GM18873 (cell line): ENCODE data around the gene DDAH2.

Experiments
- ATAC-seq: cut with Tn5 transposase; IDR thresholded peaks from one replicate; pipeline ENCODE4 v1.9.1; 2021; ENCODE audit warnings: mild to moderate bottlenecking, moderate library complexity, moderate number of reproducible peaks; ENCODE audit not compliant: unreplicated experiment, low FRiP score

The DDAH2 gene

DNA sequence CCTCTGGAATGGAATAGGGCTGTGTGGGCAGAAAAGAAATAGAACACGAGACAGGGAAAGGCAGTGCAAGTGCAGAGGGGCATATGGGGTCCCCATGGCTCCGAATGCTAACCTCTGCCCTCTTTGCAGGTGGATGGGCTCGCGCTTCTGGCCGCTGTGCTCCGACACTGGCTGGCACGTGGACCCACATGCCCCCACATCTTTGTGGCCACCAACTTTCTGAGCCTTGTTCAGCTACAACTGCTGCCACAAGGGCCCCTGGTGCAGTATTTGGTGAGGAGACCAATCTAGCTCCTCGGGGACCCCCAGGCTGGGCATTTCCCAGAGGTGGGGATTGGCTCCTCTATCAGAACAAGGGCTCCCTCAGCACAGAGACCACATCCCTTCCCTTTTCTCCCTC is 32.2 kb upstream of the DDAH2 start:
- ATAC-seq, result no peak

DNA sequence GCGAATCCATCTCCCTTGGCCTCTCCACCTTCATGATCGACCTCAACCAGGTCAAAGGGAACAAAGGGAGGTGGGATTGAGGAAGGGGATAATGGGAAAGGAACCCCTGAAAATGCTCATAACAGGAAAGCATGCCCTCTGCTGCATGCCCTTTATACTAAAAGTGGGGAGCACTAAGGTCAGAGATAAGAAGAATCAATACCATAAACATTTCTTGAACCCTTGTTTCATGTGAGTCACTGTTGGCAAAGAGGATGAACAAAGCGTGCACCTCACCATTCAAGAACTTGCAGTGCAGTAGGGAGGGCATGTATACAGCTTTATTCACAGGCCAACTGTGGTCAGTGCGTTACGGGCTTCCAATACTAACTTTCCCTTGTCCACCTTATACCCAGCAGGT is 31.7 kb upstream of the DDAH2 start:
- ATAC-seq, result no peak

DNA sequence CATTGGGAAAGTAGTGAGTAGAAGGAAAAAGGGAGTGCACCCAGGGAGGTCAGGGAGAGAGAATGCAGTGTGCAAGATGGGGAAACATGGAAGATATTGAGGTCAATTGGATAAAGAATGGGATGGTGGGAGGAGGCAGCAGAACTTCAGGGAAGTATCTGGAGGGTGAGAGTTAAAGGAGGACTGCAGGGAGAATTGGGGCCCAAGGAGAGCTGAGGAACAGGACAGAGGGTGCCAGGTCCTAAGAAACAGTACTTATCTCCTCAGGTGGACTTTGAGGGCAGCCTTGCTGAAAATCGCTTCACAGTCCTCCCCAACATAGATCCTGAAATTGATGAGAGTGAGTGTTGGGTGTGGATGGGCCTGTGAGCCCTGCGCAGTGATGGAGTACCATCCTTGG is 29.2 kb upstream of the DDAH2 start:
- ATAC-seq, result no peak

DNA sequence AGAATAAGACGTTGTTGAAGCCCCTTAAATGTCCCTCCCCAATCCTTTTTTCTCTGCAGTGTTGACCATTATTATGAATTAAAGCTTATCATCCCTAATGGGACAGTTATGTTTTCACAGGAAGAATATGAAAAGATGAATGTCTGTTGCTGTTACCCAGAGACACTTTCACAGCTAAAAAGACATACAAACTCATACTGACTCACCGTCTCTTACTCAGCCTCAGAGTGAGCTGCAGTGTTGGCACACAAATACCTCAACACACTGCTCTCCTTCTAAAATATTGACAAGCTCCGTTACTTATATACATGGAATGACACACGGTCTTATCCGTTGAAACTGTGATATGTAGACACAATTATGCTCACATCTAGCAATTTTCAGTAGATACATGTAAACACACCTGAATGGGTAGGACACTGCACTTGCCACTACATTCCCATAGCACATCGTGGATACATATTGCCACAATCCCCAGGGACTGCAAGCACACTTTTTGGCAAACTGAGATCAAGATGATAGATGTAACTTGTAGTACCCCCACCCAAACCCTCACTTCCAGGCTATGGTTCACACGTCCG is 23.7 kb upstream of the DDAH2 start:
- no peak for ATAC-seq

DNA sequence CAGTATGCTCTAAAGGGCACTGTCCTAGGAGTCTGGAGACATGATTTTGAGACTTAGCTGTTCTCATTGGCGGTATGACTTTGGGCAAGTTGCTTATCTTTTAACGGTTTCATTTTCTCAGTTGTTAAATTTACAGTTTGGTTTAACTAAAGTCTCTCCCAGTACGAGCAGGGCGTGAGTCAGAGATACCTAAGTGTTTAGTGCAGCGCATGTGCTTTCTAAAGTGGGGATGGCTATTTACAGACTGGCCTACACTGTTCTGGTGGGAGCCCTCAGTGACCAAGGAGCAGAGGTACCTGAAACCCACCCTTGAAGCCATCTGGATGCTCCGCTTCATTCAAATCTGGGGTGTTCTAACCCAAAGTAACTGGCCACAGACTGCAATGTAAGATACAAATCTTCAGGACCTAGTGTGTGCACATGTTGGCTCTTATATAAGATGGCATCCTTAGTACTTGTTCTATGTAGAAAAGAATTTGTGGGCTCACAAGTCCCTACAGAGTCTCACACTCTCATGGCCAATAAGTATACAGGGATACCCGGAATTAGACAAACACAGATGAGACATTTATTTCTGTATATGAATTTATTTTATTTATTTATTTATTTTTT is 21.4 kb upstream of the DDAH2 start:
- ATAC-seq, result no peak

DNA sequence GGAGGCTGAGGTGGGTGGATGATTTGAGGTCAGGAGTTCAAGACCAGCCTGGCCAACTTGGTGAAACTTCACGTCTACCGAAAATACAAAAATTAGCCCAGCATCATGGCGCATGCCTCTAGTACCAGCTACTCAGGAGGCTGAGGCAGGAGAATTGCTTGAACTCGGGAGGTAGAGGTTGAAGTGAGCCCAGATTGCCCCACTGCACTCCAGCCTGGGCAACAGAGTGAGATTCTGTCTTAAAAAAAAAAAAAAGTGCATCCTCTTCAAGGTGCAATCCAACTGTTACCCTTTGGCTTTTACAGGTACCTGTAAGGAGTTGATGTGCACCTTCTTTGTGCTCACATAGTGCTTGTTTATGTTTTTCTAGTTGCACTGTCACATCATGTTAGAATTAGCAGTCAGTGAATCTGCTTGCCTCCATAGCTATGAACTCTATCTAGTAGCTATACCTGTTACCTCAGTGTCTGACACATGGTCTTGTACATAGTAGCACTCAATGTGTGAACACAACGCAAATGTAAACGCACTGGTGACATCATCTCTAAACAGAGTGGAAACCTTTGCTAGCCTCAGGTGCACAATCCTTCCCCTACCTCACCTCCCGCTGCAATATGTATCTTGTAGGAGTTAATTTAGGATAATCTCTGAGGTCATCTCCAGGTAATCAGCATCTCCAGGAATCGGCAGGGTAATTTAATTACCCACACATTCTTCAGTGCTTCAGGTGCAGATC is 20.4 kb upstream of the DDAH2 start:
- ATAC-seq, result no peak

DNA sequence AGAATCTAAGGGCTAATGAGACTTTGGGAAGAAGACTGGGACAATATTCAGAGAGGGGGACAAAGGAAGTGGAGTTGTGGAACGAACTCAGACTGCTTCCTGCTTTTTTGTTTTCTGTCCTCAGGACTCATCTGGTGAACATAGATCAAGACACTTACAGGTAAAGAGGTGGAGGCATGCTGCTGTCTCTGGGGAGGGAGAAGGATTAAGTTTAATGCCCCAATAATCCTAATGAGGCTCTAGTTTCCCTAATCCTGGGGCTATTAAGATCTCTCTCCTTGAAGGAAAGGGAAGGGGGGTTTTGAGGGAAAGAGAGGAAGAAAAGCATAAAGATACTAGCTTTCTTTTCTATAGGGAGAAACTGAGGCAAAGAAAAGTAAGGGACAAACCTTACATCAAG is 15.3 kb upstream of the DDAH2 start:
- no peak for ATAC-seq

DNA sequence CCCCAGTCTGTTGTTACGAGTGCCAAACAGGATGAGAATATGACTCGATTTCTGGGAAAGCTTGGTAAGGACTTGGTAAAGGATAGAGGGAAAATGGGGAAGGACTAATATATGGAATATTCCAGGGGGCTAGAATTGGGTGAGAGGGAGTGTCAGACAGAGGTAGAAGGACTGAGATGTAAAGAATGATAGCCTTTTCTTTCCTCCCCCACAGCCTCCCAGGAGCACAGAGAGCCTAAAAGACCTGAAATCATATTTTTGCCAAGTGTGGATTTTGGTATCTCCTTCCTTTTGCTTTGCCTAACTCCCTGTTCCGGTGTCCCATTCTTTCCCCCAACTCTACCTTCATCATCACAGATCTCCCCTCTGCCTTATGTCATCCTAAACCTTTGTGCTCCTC is 13.8 kb upstream of the DDAH2 start:
- ATAC-seq, result no peak

DNA sequence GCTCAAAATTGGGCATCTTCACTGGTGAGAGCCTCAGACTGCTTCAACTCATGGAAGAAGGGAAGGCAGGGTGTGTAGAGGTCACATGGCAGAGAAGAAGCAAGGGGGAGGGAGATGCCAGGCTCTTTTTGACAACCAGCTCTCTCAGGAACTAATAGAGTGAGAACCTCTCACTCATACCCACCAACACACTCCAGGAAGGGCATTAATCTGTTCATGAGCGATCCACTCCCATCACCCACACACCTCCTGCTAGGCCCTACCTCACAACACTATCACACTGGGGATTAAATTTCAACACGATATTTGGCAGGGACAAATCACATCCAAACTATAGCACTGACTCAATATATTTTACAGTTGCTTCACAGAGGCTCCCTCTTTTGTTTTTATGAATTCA is 12.7 kb upstream of the DDAH2 start:
- ATAC-seq, result no peak

DNA sequence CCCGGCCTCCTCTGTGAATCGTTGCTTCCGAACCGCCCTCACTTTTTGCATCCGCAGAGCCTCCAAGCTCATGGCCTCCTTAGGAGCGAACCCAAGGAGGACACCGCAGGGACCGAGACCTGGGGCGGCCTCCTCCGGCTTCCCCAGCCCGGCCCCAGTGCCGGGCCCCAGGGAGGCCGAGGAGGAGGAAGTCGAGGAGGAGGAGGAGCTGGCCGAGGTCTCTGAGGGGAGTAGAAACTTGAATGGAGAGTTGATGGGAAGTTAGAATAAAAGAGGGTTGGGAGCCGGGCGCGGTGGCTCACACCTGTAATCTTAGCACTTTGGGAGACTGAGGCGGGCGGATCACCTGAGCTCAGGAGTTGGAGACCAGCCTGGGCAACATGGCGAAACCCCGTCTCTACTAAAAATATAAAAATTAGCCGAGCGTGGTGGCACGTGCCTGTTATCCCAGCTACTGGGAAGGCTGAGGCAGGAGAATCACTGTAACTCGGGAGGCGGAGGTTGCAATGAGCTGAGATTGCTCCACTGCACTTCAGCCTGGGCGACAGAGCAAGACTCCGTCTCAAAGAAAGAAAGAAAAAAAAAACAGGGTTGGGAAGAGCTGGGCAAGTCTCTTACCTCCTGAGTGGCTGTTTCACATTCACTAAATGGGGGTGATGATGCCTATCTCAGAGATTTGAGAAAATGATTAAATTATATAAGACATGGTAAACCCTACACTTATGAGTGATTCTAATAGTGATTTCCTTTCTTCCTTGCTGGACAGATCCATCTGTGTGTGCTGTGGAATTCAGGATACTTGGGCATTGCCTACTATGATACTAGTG is 11.5 kb upstream of the DDAH2 start:
- ATAC-seq, result no peak

DNA sequence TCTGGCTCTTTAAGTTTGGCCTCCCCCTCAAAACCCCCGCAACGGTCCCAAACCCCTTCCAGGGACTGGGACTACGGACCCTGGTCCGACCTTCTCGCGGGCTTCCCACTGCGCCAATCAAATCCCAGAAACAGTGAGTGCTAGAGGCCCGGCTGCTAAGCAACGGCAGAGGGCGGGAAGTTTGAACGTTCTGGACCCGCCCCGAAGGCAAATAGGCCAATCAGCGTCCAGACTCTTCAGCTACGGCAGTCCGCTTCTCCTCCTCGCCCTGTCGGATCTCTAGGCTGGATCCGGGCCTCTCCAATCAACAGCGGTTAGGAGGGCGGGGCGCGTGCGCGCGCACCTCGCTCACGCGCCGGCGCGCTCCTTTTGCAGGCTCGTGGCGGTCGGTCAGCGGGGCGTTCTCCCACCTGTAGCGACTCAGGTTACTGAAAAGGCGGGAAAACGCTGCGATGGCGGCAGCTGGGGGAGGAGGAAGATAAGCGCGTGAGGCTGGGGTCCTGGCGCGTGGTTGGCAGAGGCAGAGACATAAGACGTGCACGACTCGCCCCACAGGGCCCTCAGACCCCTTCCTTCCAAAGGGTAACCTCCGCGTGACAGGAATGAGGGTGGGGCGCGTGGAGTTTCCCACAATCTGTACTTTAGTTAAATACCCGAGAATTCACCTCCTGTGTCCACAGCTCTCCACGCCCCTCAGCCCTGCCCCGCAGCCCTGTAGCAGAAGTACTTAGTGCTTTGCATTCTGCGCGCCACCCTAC is 10.7 kb upstream of the DDAH2 start, which contains the start of gene MSH5:
Gene MSH5 (plus strand): TSS at position 367 of the 758 bp plus-strand sequence. CDS start 462 bp downstream, outside the sequence.
- ATAC-seq, result peak; percentile 82

DNA sequence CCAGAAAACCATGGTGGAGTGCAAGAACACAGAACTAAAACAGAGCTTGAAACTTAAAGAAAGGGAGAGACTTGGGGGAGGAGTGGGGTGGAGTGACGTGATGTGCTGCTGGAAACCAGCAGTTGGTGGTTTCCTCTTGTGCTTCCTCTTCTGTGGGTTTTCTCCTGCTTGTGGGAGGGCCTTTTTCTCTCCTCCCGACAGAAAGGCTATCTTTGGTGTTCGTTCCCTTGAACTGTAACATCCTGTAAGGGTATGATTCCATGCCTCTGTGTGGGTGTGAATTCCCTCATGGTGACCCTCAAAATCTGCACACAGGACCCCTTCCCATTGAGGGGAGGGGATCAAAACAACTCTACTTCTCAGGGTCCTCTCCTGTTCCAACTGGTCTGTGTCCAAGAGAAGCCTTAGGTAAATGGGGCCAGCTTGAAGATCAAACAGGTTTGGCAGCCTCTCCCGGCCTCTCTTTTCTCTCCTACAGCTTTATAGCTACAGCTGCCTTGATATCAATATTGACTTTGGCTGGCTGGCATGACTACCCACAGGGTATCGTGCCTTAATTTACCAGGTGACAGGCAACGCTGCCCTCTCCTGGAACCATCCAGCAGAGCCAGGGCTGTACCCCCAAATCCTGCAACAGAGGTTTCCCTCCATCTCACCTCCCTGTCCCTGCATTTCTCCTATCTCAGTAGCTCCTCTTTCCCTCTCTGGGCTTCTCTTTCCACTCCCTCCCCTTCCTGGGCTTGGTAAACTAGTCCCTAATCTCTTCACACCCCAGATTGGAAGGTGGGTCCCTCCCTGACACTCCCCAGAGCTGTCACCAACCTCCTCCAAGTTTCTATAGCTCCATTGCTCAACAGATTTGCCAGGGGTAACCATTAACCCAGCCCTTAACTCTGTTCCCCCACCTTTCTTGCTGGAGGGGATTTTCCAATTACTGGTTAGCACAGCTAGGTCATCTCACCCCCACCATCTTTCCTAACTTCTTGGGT is 9.2 kb upstream of the DDAH2 start:
- ATAC-seq, result no peak

DNA sequence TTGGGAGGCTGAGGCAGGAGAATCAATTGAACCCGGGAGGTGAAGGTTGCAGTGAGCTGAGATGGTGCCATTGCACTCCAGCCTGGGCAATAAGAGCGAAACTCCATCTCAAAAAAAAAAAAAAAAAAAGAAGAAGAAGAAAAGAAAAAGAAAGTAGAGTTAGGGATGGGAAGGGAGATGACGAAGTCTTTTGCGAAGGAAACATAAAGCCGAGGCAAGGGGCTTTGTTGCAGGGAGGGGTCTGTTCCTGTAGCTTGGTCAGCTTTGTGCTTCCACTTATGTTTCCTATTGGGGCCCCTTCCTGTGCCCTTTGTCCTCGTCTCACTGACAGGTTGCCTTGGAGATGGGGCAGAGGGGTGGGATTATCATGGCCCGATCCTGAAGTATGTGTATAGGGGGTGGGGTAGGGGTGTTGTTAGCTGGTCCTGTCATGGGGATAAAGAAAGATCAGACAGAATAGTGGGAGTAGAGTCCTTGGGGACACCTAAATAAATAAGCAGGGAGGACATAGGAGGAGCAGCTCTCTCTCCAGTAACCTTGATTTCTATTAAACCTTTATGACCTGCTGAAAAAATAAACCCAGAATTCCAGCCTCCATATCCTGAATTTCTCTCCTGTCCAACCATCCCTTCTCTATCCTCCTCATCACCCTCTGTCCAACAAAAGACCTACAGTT is 8.4 kb upstream of the DDAH2 start:
- no peak for ATAC-seq

DNA sequence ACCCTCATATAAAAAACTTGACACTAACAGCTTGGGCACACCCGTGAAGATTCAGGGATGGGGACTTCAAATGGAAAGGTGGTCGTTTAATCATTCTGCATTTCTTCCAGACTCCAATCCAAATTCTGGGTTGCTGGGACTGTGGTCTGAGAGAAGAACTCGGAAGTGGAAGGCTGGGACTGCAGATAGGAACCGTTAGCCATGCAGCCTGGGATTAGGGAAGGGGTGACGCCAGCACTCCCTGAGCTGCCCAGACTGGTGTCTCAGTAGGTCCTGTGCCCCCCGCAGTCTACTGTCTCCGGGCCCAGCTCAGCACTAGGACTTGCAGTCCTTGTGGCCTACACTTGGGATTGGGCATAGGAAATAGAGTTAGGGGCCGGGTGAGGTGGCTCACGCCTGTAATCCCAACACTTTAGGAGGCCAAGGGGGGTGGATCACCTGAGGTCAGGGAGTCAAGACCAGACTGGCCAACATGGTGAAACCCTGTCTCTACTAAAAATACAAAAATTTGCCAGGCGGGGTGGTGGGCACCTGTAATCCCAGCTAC is 7.7 kb upstream of the DDAH2 start:
- no peak for ATAC-seq

DNA sequence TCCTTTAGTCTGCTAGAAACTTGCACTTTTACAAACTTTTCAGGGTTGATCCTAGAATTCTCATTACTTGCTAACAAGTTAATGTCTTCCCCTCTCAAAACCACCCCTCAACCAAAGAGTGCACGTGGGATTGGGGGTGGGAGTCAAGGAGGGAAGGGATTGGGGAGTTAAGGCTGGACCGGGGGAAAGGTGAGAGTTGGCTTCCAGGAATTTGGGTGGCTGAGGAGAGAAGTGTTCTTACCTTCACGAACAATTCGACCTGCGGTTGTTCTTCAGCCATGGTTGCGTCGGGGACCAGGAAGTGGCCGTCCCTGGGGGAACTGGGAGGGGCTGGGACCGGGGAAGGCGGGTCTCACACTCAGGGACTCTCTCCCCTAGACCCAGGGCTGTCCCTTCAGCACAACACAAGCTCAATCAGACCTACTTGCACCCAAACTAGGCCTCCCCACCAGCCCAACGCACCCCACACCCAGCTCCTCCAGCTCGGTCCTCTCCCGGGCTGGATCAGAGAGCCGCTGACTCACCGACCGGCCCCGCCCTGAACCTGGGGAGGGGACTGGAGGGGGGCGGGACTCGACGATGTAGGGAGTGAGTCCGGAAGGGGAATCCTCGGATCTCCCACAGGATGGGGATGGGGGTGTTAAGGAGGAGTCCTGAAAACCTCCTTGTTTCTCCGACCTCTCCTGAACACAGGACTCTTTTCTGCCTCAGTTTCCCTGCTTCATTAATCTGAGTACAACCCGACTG is 7.1 kb upstream of the DDAH2 start, which contains the start of gene CLIC1:
Gene CLIC1 (minus strand): TSS at position 510 of the 747 bp plus-strand sequence. CDS start 230 bp downstream, at position 280.
- no peak for ATAC-seq

DNA sequence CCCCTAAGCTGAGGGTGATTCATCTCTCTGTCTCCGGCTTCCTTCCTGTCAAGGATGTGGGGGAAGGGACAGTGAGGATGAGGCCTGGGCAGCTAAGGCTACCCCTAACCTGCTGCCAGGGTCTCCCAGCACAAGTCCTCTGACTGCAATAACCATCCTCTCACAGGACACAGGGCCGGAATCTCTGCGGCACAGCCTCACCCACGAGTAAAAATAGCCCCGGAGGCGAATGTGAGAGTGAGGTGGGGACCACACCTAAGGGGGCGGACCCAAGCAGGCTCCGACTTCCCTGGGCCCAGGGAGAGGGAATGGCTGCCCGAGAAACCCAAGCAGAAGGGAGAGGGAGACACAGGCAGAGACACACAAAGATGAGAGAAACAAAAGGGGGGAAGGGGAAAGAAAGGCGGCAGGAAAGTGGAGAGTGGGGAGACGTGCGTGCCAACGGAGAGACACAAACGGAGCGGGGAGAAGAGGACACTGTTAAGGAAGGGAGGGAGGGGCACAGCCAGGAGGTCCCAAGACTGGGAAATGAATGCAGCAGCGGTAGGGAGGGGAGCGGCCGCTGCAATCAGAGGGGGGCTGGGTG is 5.8 kb upstream of the DDAH2 start:
- ATAC-seq, result no peak

DNA sequence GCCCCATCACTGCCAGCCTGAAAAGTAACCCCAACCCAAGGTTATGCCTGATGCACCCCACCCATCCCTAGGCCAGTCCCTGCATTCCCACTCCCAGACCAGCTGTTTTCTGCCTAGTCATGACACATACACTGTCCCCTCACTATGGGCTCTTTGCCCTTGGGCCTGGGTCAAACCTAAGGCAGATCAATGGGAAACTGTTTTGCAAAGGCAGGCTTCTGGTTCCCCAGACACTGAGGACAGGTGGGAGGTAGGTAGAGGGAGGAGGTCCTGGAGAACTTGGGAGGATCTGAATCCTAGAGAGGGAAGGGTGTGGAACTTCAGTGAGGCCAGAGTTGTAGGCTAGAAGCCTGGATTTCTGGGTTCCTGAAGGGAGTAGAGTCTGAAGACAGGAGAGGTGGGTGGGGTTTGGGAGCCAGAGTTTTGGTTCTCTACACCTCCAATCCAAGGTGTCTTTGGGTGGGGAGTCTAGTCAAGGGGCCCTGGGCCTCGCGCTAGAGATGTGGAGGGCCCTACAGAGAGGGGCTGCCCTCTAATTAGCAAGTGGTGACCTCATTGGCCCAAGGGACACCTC is 5.2 kb upstream of the DDAH2 start:
- ATAC-seq, result no peak
